SU-DHL-6 (cell line): ENCODE data around the gene DNAJC8.

ENCODE experiments used
- H2AFZ ChIP-seq: fragments of 200-600 bp; sonication (generic); 2 replicates; pipeline ENCODE4 v1.6.1; 2014; ENCODE audit warnings: low read depth, mild to moderate bottlenecking, moderate library complexity, mixed read lengths, antibody characterized with exemption, low read length; ENCODE audit not compliant: severe bottlenecking
- H3F3A ChIP-seq: fragments of 200-600 bp; shearing (Covaris generic); 2 replicates; pipeline ENCODE4 v1.6.0; 2016; ENCODE audit warnings: antibody characterized with exemption, mild to moderate bottlenecking; ENCODE audit not compliant: insufficient read depth
- H3K27ac ChIP-seq: fragments of 200-600 bp; sonication (generic); 2 replicates; pipeline ENCODE4 v1.5.1; 2016; ENCODE audit warnings: low read depth, mild to moderate bottlenecking, low read length, moderate library complexity, mixed read lengths
- H3K27me3 ChIP-seq: fragments of 200-600 bp; sonication (generic), shearing (Covaris generic); 2 replicates; pipeline ENCODE4 v1.6.0; 2014; ENCODE audit warnings: mild to moderate bottlenecking, low read length
- H3K36me3 ChIP-seq: fragments of 200-600 bp; sonication (generic); 2 replicates; pipeline ENCODE4 v1.6.1; 2014; ENCODE audit warnings: mild to moderate bottlenecking, low read length, mixed read lengths
- H3K4me2 ChIP-seq: fragments of 300-600, 200-600 bp; shearing (Covaris generic), sonication (generic); 2 replicates; pipeline ENCODE4 v1.6.0; 2014; ENCODE audit warnings: low read length, low read depth, mild to moderate bottlenecking; ENCODE audit not compliant: poor library complexity, severe bottlenecking
- H3K4me3 ChIP-seq: fragments of 200-600 bp; sonication (generic); 2 replicates; pipeline ENCODE4 v1.5.1; 2014; ENCODE audit warnings: antibody characterized with exemption, low read length, mild to moderate bottlenecking, mixed read lengths; ENCODE audit not compliant: insufficient read depth, poor library complexity, severe bottlenecking
- H3K79me2 ChIP-seq: fragments of 200-600 bp; sonication (generic); 2 replicates; pipeline ENCODE4 v1.6.1; 2014; ENCODE audit warnings: mild to moderate bottlenecking, low read length, moderate library complexity; ENCODE audit not compliant: insufficient read depth
- H3K9ac ChIP-seq: fragments of 200-600 bp; sonication (generic); 2 replicates; pipeline ENCODE4 v1.7.0; 2014; ENCODE audit warnings: mild to moderate bottlenecking, low read length
- H3K9me2 ChIP-seq: fragments of 200-600 bp; sonication (generic); replicated peaks from 2 replicates; pipeline ENCODE4 v1.6.1; 2014; ENCODE audit warnings: low read length; ENCODE audit not compliant: insufficient read depth
- H3K9me3 ChIP-seq: fragments of 200-600 bp; sonication (generic); 2 replicates; pipeline ENCODE4 v1.6.1; 2014; ENCODE audit warnings: low read length, mixed read lengths; ENCODE audit not compliant: insufficient read depth
- H4K20me1 ChIP-seq: fragments of 200-600 bp; sonication (generic); 2 replicates; pipeline ENCODE4 v1.6.1; 2014; ENCODE audit warnings: low read depth, mild to moderate bottlenecking, antibody characterized with exemption, low read length, moderate library complexity, mixed read lengths
- EZH2phosphoT487 ChIP-seq: fragments of 200-600 bp; sonication (generic), shearing (Covaris generic); conservative IDR thresholded peaks from 2 replicates; pipeline ENCODE4 v1.6.1; 2018; ENCODE audit warnings: mild to moderate bottlenecking, antibody characterized with exemption, low read length, moderate library complexity, mixed read lengths
- TF ChIP-seq, protein P1 (sequence below): fragments of 200-600 bp; sonication (generic); IDR thresholded peaks from one replicate; pipeline ENCODE4 v1.5.1; 2017; ENCODE audit warnings: antibody characterized with exemption, mild to moderate bottlenecking, low read length, moderate library complexity; ENCODE audit not compliant: insufficient read depth, poor library complexity, severe bottlenecking

DNAJC8 gene

GRCh38 chr1:28243685-28244311 is 11.0 kb upstream of the DNAJC8 start:
- Histone ChIP-seq H2AFZ (no peak overlapping the region), H3K9me3 (no peaks in the 10 kb centered on the region), H4K20me1 (no peaks in the 10 kb centered on the region), H3K9me2 (no peaks in the 10 kb centered on the region), H3K9ac (peak overlapping the region; percentile 75), H3K36me3 (no peaks in the 10 kb centered on the region), H3K4me2 (peak overlapping the region; percentile 100), H3K27ac (peak overlapping the region; percentile 97), H3F3A (peaks cover 85% of the 10 kb centered on the region), H3K4me3 (peak overlapping the region; percentile 3), H3K79me2 (peaks cover 9% of the 10 kb centered on the region; the same call in 1 of the 2 replicates), H3K27me3 (no peaks in the 10 kb centered on the region)
- TF ChIP-seq, protein P1, sequence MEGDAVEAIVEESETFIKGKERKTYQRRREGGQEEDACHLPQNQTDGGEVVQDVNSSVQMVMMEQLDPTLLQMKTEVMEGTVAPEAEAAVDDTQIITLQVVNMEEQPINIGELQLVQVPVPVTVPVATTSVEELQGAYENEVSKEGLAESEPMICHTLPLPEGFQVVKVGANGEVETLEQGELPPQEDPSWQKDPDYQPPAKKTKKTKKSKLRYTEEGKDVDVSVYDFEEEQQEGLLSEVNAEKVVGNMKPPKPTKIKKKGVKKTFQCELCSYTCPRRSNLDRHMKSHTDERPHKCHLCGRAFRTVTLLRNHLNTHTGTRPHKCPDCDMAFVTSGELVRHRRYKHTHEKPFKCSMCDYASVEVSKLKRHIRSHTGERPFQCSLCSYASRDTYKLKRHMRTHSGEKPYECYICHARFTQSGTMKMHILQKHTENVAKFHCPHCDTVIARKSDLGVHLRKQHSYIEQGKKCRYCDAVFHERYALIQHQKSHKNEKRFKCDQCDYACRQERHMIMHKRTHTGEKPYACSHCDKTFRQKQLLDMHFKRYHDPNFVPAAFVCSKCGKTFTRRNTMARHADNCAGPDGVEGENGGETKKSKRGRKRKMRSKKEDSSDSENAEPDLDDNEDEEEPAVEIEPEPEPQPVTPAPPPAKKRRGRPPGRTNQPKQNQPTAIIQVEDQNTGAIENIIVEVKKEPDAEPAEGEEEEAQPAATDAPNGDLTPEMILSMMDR = no peak
- no peak for TF ChIP-seq EZH2phosphoT487

DNA sequence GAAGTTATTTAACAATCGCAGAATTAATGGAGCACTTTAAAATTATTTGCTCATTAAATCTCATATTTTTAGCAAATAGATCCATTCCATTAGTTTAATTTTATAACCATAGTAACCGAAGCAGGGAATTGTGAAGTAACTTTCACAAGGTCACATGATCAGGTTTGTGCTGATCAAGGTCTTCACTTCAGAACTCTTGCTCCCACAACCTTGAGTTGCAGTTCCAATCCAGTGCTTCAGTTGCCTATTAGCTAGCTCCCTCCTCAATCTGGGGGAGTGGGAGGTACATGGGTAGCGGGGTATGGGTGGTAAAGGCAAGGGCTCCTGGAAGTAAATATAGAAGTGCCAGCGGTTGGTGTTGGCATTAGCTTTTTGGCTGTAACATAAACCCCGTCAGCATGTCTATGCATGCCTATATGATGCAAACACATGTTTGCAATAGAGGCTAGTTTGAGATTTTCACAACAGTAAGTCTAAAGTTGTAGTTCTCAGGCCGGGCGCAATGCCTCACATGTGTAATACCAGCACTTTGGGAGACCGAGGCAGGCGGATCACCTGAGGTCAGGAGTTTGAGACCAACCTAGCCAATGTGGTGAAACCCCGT is 8.9 kb upstream of the DNAJC8 start:
- H3K27ac ChIP-seq = peak overlapping the region; percentile 97
- no peak overlapping the region for H3K4me3 ChIP-seq
- H2AFZ ChIP-seq = no peak overlapping the region
- peak overlapping the region; percentile 42 for H3K9ac ChIP-seq
- H3K27me3 ChIP-seq = no peaks in the 10 kb centered on the region
- peaks cover 23% of the 10 kb centered on the region for H3K79me2 ChIP-seq
- H4K20me1 ChIP-seq = no peaks in the 10 kb centered on the region
- TF ChIP-seq, protein P1 = no peak
- no peak for TF ChIP-seq EZH2phosphoT487
- peak overlapping the region; percentile 38 for H3K4me2 ChIP-seq
- no peaks in the 10 kb centered on the region for H3K9me3 ChIP-seq
- H3K9me2 ChIP-seq = no peaks in the 10 kb centered on the region
- peaks cover 6% of the 10 kb centered on the region; the same call in 1 of the 2 replicates for H3K36me3 ChIP-seq
- H3F3A ChIP-seq = peaks cover 91% of the 10 kb centered on the region

DNA sequence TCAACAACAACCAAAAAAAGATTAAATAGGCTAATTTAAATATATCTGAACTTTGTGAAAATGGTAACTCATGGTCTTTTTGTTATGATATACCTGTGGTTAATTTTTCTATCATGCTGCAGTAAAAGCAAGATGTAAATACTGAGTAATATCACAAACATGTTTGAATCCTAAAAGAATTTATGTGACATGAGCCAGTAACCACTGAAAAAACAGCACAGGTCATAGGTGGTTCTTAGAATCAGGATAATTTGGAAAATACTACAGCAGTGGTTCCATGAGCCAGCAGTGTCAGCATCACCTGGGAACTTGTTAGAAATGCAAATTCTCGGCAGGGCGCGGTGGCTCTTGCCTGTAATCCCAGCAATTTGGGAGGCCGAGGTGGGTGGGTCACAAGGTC is 7.2 kb upstream of the DNAJC8 start:
- Histone ChIP-seq H3K9me2 (no peaks in the 10 kb centered on the region), H3K36me3 (peaks cover 6% of the 10 kb centered on the region; the same call in 1 of the 2 replicates), H3K9ac (no peak overlapping the region), H3K27me3 (no peaks in the 10 kb centered on the region), H3K79me2 (peaks cover 23% of the 10 kb centered on the region), H3K9me3 (no peaks in the 10 kb centered on the region), H3K27ac (peak overlapping the region; percentile 89), H2AFZ (no peak overlapping the region), H3K4me3 (no peak overlapping the region), H3K4me2 (no peak overlapping the region), H3F3A (peaks cover 79% of the 10 kb centered on the region), H4K20me1 (no peaks in the 10 kb centered on the region)
- TF ChIP-seq, protein P1 = no peak
- no peak for TF ChIP-seq EZH2phosphoT487
